ENCODE measurements around the gene MRPL14. TPM values are rescaled to one million over a fixed set of nuclear protein-coding genes. Genes with fewer than 3 reads are reported as not detected.
A peak's percentile ranks its signal among the peaks of the same experiment; 100 is the strongest.

Gene MRPL14
- total and polyA plus RNA-seq, 2 experiments from 2014 or later, result 62.6 to 191 TPM

GRCh38 chr6:44128020-44128917 is 1.0 kb upstream of the MRPL14 start:
- no peaks in the 10 kb centered on the region for H3K9me2 ChIP-seq (ENCODE audit: insufficient read depth)
- TF ChIP-seq ZNF462 (CRISPR knock-in tag; IDR thresholded peaks at IDR 0.05) (no peak), EZH2phosphoT487 (IDR thresholded peaks at IDR 0.05; ENCODE audit: unreplicated experiment) (no peak), EZH2 (IDR thresholded peaks at IDR 0.05; ENCODE audit: low read depth, unreplicated experiment) (no peak), STAT1 (IDR thresholded peaks at IDR 0.05; ENCODE audit: unreplicated experiment) (no peak), CTCF (conservative IDR thresholded peaks at IDR 0.05; ENCODE audit: low read depth in 2 of 2) (peak; percentile 18 to 22; a peak in 3 of 4 replicates), CREB1 (CRISPR knock-in tag; IDR thresholded peaks at IDR 0.05; ENCODE audit: low read depth) (no peak), ZNF331 (CRISPR knock-in tag; IDR thresholded peaks at IDR 0.05; ENCODE audit: low read depth) (no peak), ETS1 (IDR thresholded peaks at IDR 0.05) (no peak)
- H3K4me3 ChIP-seq, result peak overlapping the region; percentile 91
- no peak overlapping the region for H3K27ac ChIP-seq (ENCODE audit: low read depth)
- no peak overlapping the region for H3K27ac Mint-ChIP-seq
- peak overlapping the region; percentile 94 for H3K4me3 Mint-ChIP-seq
- H3K4me1 Mint-ChIP-seq, result peaks cover 54% of the 10 kb centered on the region
- H3K27me3 ChIP-seq (ENCODE audit: insufficient read depth), result no peaks in the 10 kb centered on the region
- H3K27me3 Mint-ChIP-seq (ENCODE audit: insufficient read depth, low read depth, poor library complexity), result peaks cover 22% of the 10 kb centered on the region
- peak; percentile 66 for DNase-seq (ENCODE audit: low spot score)
- H3K36me3 ChIP-seq (ENCODE audit: insufficient read depth), result no peaks in the 10 kb centered on the region
- H3K9me3 Mint-ChIP-seq, result no peaks in the 10 kb centered on the region
- H3K4me1 ChIP-seq (ENCODE audit: insufficient read depth), result peaks cover 48% of the 10 kb centered on the region
- H2AFZ ChIP-seq, result peak overlapping the region; percentile 84; the same call in 1 of the 2 replicates
- H3F3A ChIP-seq (replicated peaks; ENCODE audit: low read depth), result 0 out of 2 replicates have a peak, but pooled peaks cover 12% of the 10 kb centered on the region
- H3K79me2 ChIP-seq (replicated peaks; ENCODE audit: insufficient read depth), result peaks cover 62% of the 10 kb centered on the region
- peak; percentile 66 for ATAC-seq
- H4K20me1 ChIP-seq (replicated peaks; ENCODE audit: insufficient read depth), result peaks cover 44% of the 10 kb centered on the region
- H3K36me3 Mint-ChIP-seq (ENCODE audit: low read depth), result peaks cover 9% of the 10 kb centered on the region
- H3K4me2 ChIP-seq, result peak overlapping the region; percentile 94

Data from GM23338 (cell line).